ENCODE measurements around the gene ZNF593.
A peak's percentile ranks its signal among the peaks of the same experiment; 100 is the strongest.

ZNF593 gene

DNA sequence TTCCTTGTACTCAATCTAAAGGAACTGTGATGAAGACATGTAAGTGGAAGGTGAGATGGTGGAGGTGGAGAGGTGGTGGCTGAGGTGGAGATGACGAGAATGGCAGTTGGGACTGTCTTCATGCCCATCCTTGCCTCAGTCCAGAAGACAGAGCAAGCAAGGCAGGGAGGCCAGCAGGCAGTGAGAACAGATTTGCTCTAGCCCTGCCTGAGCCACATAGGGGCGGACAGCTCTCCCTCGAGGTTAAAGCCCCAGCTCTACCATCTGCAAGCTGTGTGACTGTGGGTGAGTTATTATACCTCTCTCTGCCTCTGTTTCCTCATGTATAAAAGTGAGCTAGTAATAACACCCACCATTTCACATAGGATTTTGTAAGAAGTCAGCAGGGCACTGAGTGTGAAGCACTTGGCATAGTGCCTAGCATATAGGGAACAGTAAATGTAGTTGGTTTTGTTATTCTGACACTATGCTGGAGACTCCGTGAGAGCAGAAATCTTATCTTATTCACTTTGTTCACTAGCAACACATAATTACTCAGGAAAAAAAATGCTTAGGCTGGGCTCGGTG is 15.7 kb upstream of the ZNF593 start:
- no peak for DNase-seq

DNA sequence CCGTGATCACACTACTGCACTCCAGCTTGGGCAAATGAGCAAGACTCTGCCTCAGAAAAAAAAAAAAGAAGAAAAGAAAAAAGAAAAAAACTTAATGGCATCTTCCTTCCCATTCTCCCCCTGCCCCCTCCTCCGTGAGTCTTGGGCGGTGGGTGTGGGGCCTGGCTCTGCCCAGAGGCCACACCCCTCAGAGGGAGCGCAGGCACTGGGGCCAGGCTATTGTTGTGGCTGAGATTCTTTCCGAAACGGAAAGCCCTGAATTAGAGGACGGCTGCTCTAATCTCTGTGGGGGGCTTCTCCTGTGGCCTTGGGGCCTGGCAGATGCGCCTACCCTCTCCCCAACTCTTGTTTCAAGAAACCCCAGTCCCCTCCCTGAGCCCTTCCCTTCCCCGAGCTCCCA is 15.0 kb upstream of the ZNF593 start:
- no peak for DNase-seq

DNA sequence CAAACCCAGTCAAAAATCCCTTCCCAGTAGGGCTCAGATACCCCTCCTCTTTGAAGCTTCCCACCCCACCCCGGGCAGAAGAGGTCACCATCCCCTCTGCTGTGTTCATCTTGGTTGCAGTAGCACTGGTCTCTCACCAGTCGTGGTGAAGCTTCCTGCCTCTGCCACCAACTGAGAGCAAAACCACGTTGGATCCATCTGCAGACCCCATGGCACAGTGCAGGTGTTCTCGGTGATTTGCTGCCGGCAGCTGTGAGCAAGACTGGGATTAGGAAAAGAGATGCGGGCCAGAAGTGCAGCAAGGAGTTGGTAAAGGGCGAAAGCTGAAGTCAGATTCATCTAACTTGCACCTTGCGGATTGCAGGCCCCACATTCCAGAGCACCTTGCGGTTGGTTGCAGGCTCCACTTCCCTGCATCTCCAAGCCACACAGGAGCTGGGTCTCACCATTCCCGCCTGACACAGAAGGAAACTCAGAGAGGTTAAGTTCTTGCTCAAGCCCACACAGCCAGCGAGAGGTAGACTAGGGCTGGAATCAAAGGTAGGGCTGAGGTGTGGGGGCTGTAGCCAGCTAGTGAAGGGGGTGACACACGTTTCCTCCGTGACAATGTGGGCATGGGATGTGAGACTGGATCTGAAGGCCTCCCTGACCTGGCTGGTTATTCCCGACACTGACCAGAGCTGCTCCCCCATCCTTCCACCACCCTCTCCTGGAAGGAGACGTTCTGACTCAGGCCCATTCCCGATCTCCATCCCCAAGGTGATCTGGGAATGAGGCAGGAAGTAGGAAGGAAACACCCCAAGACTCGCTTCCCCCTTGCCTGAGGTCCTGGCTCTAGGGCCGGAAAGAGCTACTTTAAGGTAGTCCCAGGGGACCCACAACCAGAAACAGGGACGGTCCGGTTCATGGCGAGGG is 14.1 kb upstream of the ZNF593 start:
- no peak for DNase-seq

DNA sequence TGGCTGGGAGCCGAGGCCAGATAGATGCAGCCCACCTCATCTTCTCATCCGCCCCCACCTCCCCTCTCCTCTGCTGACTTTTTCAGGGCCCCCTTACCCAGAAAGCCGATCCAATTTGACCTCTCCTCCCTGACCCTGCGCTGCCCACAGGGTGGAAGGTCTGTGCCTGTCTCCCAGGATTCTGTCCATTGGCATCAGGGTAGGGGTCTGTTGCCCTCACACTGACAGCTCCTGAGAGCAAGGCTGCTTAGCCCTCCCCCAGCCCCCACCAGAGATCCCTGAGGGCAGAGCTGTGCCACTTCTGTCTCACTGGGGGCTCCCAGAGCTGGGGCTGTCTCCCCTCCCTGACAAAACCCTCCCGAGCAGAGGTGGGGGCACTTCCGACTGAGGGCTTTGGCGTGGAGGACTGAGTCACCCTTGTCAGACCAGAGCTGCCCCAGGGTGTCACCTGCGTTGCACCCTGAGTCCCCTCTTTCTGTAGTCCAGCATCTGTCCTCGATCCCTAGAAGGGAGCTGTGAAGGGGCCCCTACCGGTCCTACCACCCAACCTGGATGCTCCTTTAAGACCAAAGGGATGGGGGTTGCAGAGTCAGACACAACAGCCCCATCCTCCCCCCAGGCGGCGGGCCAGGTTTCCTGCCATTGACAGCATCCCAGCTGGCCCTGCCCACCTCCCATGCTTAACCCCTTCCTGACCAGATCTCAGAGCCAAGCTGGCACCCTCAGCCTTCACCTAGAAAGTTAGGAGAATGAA is 13.2 kb upstream of the ZNF593 start:
- no peak for DNase-seq

DNA sequence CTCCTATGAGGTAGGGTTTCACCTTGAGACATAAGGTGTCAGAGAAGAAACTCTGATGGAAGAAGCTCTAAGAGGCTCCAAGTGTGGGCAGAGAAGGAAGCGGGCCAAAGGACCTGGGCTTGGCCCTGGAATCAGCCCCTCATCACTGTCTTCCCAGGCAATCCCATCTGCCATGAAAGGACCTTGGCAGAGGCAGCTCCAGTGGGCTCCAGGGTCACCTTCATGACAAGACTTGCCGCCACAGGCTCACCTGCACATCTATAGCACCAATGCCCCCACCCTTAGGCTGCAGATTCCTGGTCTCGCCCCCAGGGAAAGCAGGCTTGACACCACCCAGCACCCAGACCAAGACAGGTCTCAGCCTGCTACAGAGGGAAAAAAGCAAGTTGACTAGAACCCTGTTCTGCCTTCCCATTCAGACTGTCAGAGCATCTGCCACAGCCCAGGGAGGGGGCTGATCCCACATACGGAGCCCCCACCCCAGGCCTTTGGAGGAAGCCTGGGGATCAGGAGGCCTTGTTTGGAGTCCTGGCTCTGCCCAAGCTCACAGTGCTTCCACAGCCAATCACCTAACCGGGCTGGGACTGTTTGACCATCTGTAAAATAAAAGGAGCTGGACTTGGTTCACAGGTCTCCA is 11.3 kb upstream of the ZNF593 start:
- DNase-seq, result no peak

DNA sequence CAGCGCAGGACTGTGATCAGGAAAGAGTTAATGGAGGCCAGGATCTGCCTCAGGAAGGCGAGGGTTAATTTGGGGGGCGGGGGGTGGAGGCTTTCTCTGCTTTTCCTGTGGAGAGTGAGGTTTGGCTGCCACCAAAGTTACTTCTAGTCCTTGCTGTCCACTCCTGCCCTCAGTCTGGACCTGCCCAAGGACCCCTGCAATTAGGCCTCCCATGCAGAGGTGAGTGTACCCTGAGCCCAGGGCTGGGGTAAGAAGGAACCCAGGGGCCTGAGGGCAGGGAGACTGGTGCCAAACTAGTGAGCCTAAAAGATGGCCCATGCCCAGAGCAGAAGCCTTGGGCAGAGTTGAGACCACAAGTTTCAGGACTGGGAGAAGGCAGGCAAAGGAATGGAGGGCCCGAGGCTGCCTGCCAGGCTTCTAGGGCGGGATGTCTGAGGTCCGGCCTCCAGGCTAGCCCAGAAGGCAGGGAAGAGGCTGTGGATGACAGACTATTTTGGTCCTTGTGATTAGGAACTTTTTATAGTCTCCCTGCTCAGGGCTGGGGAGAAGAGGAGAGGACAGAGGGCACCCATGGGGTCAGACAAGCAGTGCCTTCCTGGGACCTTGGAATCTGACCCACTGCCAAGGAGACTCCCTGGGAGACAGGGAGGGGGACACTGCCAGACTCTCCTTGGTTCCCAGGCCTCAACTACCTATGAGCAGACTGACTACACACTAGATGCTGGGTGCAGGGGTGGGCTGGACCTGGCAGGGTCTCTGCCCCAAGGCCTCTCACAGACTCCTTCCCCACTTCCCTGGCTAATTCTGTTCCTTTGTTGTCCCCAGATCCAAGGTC is 10.6 kb upstream of the ZNF593 start, which contains the start of gene FAM110D:
Gene FAM110D (plus strand): TSS at position 172 of the 835 bp plus-strand sequence. CDS start 2,213 bp downstream, outside the sequence.
- no peak for DNase-seq

DNA sequence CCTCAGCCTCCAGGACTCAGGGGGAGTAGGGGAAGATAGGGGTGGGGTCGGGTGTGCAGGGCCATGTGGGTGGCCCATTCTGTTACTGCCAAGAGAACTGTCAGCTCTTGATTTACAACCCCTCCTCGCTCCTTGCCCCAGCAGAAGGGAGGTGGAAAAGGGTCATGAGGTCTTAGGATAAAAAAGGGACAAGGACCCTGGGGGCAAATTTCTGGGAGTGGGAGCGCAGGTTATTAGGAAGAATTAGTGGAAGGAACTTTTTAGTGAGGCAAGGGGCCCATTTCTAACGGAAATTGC is 10.0 kb upstream of the ZNF593 start:
- DNase-seq, result no peak

DNA sequence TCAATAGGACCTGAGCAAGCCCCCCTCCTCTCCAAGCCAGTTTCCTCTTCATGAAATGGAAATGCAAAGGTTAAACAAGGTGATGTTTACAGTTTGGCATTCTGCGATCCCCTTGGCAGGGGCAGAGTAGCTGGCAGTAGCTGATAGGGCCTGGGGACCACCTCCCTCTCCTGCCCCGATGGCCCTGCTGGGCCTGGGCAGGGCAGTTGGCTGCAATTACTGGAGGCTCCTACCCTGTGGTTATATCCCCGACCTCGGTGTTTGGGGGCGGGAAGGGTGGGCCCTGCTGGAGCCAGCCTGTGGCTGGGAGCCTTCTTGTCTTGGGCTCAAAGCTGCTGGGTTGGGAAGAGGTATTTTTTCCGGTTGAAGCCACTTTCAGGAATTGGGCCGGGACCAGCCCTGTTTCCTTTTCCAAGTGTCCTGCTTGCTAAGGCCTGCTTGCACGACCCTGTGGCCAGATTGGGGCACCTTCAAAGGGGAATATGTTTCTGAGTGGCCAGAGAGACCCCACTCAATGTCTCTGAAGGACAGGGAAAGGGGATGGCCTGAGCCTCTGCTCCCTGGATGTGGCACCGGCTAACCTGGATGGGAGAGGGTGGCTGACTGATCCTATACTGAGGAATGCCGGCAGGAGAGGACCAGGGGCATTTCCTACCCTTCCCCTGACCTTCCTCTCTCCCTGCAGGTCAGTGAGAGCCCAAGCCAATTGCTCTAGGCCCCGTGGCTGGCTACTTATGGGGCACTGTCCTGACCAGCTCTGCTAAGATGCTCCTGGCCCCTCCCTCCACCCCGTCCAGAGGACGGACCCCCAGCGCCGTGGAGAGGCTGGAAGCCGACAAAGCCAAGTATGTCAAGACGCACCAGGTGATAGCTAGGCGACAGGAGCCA is 8.9 kb upstream of the ZNF593 start:
- no peak for DNase-seq

DNA sequence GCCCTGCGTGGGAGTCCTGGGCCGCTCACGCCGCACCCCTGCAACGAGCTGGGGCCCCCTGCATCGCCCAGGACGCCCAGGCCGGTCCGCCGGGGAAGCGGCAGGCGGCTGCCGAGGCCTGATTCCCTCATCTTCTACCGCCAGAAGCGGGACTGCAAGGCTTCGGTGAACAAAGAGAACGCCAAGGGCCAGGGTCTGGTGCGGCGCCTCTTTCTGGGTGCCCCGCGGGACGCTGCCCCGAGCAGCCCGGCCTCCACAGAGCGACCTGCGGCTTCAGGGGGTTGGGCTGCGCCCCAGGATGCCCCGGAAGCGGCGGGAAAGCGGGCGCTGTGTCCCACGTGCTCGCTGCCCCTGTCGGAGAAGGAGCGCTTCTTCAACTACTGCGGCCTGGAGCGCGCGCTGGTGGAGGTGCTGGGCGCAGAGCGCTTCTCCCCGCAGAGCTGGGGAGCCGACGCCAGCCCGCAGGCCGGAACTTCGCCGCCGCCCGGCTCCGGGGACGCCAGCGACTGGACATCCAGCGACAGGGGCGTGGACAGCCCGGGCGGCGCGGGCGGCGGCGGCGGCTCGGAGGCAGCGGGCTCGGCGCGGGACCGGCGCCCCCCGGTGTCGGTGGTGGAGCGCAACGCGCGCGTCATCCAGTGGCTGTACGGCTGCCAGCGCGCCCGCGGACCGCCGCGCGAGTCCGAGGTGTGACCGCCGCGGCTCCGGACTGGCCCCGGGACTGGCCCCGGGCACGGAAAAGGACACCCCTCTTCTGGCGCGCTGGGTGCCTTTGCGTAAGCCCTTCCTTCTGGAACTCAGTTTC is 8.1 kb upstream of the ZNF593 start:
- DNase-seq, result peak; percentile 19

DNA sequence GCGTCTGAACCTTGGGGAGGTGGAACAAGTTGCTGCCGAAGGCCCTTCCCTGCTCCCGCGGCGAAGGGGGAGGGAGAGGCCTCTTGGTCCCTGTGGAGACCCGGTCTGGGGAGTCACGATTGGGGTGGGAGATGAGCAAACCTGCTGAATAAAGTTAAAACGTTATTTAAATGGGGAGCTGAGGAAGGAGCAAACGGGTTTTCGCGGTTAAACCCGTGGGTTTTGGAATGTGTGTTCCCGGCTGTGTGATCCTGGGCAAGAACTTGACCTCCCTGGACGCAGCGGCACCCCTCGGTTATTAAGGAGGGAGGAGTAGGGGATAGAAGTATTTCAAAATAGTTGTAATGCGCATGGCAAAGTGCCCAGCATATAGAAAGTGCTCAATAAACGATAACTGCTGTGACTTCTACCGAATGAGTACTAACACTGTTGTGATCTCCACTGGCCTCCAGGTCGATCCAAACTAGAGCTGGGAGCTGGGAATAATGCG is 7.4 kb upstream of the ZNF593 start:
- no peak for DNase-seq

DNA sequence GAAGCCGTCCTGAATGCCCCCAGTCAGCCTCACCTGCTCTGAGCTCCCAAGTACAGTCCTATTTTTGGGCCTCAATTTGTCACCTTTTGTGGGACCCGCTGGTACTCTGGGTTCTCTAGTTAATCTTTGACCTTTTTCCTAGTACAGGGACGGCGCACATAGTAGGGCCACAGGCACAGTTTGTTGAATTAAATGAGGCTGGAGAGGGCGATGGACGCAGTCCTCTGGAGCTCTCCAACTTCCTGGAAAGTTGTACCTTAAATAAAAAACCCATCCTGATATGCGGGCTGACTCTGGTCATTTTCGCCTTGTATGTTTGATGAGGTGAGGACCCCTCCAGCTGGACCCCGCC is 6.0 kb upstream of the ZNF593 start:
- DNase-seq, result no peak

DNA sequence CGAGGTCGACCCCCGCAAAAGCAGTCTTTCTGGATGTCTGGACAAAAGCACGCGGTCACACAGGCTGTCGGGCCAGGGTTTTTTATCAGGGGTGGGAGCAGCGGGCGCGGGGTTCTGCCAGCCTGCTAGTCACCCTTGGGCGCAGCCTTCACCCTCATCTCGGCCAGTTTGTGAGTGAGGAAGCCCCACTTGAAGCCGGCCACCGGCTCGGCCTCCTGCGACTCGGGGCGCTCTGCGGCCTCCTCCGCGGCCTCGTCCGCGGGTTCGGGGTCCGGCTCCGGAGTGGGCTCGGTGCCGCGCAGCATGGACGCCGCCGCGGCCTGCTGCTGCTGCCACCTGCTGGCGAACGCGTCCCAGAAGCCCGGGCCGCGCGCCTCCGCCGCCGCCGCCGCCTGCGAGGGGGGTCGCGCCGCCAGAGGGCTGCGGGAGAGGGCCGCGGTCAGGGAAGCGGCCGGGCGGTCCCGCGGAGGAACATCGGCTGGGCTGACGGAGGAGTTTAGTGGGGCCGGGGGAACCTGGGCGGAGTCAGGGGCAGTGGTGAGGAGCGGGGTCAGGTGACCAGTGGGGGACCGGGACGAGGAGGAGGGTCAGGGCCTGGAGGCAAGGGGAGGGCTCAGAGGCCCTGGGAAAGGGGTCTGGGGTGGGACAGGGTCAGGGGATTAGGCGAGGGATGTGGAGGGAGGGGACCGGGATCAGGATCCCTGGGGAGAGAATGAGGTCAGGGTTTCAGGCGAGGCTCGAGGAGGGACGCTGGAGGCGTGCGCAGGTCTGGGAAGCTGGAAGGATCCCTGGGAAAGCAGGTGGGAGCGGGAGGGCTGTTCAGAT is 5.5 kb upstream of the ZNF593 start:
- DNase-seq, result peak; percentile 23

DNA sequence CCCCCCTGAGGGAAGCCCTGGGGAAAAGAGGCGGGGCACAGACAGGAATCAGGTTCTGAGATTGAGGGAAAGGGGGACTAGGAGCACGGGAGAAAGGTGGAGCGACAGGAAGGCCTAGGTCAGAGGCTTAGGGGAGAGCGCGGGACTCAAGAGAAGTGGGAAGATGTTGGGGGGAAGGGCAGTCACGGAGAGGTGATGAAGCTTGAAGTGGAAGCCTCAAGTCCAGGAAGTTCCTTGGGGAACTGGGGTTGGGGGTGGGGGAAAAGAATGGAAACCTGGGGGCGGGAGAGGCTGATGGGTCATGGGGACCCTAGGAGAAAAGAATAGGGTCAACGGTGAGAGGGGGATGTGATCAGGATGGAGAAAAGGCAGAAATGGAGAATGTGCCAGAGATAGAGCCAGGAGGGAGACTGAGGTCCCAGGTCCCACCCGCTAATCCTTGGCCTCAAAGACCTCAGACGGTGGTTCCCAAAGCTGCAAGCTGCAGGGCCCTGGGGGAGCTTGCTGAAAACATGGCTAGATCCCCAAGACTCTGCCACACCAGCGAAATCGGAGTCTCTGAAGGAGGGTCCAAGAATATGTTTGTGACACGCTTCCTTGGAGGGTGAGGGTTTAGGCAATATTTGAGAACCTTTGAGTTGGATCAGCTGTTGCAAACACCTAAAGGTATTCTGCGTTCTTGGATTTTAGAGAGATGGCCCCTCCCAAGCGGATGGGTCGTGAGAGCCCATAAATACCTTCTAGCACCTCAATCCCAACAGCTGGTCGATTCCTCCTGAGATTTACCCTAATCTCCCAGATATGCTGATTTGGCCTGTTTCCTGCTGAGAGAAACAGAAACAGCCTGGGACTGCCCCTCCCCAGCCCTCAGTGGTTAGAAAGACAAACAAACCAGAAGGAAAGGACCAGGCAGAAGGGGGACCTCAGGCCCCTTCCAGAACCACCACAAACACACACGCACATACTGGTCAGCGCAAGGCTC is 4.6 kb upstream of the ZNF593 start:
- DNase-seq, result no peak

DNA sequence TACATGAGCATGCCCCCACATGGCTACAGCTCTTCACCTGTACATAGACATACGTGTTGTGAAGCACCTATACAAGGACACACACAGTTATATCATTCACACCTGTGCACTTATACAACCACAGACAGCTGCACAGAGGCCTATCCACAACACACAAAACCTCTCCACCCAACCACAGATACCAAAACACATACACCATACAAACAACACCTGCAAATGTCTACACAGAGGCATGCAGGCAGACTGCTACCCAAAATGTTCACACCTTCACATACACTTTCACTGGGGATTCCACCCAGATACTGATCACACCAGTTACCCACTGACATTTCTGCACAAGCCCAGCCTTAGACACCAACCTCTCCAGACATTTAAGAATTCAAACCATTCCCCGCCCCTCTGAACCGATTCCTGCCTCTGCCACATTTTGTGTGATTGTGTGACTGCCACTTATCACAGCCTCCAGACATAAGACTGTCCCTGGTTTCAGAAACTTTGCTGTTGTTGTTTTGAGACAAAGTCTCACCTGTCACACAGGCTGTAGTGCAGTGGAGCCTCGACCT is 2.9 kb upstream of the ZNF593 start:
- no peak for DNase-seq

DNA sequence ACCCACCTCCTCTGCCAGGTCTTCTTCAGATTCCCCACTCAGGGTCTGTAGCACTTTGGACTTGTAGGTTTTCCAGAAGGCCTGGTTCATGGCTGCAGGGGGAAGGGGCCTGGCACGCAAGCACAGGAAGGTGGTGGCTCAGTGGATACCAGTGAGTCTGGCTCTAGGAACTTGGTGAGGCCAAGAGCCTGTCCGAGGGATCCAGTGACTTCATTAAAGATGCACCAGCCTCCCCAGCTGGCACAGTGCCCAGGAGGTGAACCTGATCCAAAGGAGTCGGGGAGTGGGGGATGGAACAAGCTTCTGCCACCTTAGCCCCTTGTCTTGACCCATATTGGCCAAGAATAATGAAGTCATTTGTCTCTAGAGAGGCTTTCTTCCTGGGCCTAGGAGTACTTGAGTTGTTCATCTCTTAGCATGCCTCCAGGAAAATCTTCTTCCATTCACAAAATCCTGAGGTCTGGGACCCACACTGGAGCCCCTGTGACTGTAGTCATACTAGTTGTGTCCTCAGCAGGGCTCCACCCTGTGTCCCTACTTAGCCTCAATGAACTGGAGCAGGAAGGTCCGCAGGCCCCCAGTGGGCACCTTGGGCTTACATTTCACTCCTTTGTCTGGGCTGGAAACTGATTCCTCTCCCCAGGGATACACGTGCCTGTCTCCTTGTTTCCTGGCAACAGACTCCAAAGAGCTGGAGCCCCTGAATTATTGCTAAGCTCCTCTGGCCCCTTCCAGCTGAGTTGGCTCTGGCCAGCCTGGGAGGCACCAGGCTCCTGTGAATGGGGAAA is 1.1 kb upstream of the ZNF593 start, which contains the start of gene C1orf232:
Gene C1orf232 (minus strand): TSS at position 554 of the 788 bp plus-strand sequence. CDS start 464 bp downstream, at position 90.
- no peak for DNase-seq

DNA sequence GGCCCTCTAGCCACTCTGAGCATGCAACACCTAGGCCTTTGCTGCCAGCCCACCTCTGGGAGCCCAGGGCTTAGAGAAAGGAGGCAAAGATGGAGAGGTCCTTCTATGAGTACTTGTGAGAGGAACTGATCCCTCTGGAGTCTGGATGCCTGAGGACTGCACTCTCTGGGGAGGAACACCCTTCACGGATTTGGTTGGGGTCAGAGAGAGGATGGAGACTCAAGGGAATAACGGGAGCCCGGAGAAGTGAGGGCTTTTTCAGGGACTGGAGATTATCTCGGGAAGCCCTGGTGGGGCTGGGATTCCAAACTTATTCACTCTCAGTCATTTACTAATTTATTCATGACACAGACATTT is 532 bp upstream of the ZNF593 start:
- no peak for DNase-seq

DNA sequence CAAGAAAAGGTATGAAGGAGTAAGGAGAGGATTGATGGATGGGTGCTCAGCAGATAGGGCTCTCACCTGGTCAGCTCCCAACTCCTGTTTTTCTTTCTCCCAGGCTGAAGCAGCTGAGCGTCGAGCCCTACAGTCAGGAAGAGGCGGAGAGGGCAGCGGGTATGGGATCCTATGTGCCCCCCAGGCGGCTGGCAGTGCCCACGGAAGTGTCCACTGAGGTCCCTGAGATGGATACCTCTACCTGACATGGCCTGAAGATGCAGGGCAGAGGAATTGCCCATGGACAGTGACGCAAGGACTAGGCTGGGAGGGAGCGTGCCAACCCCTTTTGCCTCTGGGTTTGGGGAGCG is 739 bp downstream of the ZNF593 start:
- DNase-seq, result no peak

Measured in stimulated activated naive CD4-positive, alpha-beta T cell treated with Interleukin-2 at 50 U/mL for 16 hours (primary cell).